K562 (cell line): ENCODE measurements around the gene MYO10. TPM values are rescaled to one million over a fixed set of nuclear protein-coding genes. Genes with fewer than 3 reads are reported as not detected.

Source experiments
- ATAC-seq: fragments of 200-7000 bp; cut with Tn5 transposase; 3 replicates; pipeline ENCODE4 v1.9.1; 2020; ENCODE audit warnings: moderate library complexity
- BruUV-seq: library from RNA; stranded (reverse); fragments of 400-500 nt; replicated peaks from 2 replicates; lab custom pipeline; 2021; lab: Mats Ljungman, UMichigan
- CTCF ChIA-PET: fragments of 300-600 bp; formaldehyde crosslinking; extraction: SDS; loops from one replicate; lab custom pipeline; 2021; ENCODE audit warnings: low intra/inter-chr PET ratio; lab: Yijun Ruan, JAX
- POLR2A ChIA-PET: fragments of 300-600, 350-650 bp; sonication (Branson Sonifier 250); formaldehyde crosslinking; extraction: SDS; loops from one replicate; lab custom pipeline; 2021; ENCODE audit warnings: antibody characterized with exemption, inconsistent platforms; lab: Yijun Ruan, JAX
- DNase-seq, 4 experiments: peaks; one replicate each; pipeline versions ENCODE4 v3.0.0 to v3.0.0-alpha.2; 2011 to 2018; ENCODE audit warnings: low spot score in 3 of 4, mixed read lengths in 3 of 4; ENCODE audit errors: extremely low read depth in 1 of 4
- FAIRE-seq: peaks from 2 replicates; lab custom pipeline; 2011; peaks lifted over from hg19 to GRCh38; lab: Jason Lieb, UNC
- H2AFZ ChIP-seq: 2 replicates; pipeline ENCODE4 v1.6.0; 2011; ENCODE audit warnings: low read depth, low read length, control low read depth, inconsistent platforms
- H3K27ac ChIP-seq: fragments of 200-600 bp; 3 replicates; pipeline ENCODE4 v1.8.0; 2011; ENCODE audit warnings: low read depth, mild to moderate bottlenecking, control low read depth, inconsistent platforms, low read length, moderate library complexity, mixed read lengths; ENCODE audit errors: extremely low read depth
- H3K27me3 ChIP-seq, 2 experiments: fragments of 300-600 bp in 1 of 2; 2 replicates in 1 of 2; 3 replicates in 1 of 2; pipeline versions ENCODE4 v1.6.0 to v1.8.0; 2011; ENCODE audit warnings: inconsistent platforms in 2 of 2, low read length in 2 of 2, mild to moderate bottlenecking in 1 of 2, mixed read lengths in 1 of 2, moderate library complexity in 1 of 2; ENCODE audit not compliant: control insufficient read depth in 2 of 2, insufficient read depth in 2 of 2
- H3K36me3 ChIP-seq: fragments of 300-600 bp; 3 replicates; pipeline ENCODE4 v1.8.0; 2011; ENCODE audit warnings: mild to moderate bottlenecking, low read length, inconsistent platforms; ENCODE audit not compliant: control insufficient read depth, insufficient read depth
- H3K4me1 ChIP-seq, 2 experiments: fragments of 200-600 bp in 1 of 2; replicated peaks in 1 of 2; 2 replicates in 1 of 2; 3 replicates in 1 of 2; pipeline versions ENCODE4 v1.5.1 to v1.8.0; 2011; ENCODE audit warnings: inconsistent platforms in 2 of 2, low read length in 2 of 2, mild to moderate bottlenecking in 1 of 2, mixed read lengths in 1 of 2, moderate library complexity in 1 of 2; ENCODE audit not compliant: control insufficient read depth in 2 of 2, insufficient read depth in 2 of 2
- H3K4me2 ChIP-seq: 2 replicates; pipeline ENCODE4 v1.6.1; 2011; ENCODE audit warnings: low read length, control low read depth, inconsistent platforms, mixed read lengths; ENCODE audit not compliant: insufficient read depth
- H3K4me3 ChIP-seq: fragments of 200-600 bp; sonication (generic), shearing (Covaris generic); 2 replicates; pipeline ENCODE4 v1.5.1; 2016; ENCODE audit warnings: control low read depth, inconsistent platforms
- H3K79me2 ChIP-seq: fragments of 200-600 bp; 3 replicates; pipeline ENCODE4 v1.8.0; 2011; ENCODE audit warnings: low read length, inconsistent platforms; ENCODE audit not compliant: control insufficient read depth, insufficient read depth
- H3K9ac ChIP-seq, 2 experiments: 2 replicates each; pipeline versions ENCODE4 v1.6.0 to v1.6.1; 2011; ENCODE audit warnings: low read depth in 2 of 2, low read length in 2 of 2, control low read depth in 1 of 2, inconsistent platforms in 1 of 2, mild to moderate bottlenecking in 1 of 2, mixed read lengths in 1 of 2; ENCODE audit not compliant: insufficient read depth in 1 of 2
- H3K9me1 ChIP-seq: one replicate; pipeline ENCODE4 v1.6.0; 2011; ENCODE audit warnings: inconsistent platforms, mild to moderate bottlenecking, low read length, moderate library complexity; ENCODE audit not compliant: control insufficient read depth, insufficient read depth
- H3K9me3 ChIP-seq: replicated peaks from 2 replicates; pipeline ENCODE4 v1.5.1; 2011; ENCODE audit warnings: low read depth, low read length, inconsistent platforms; ENCODE audit not compliant: control insufficient read depth, insufficient read depth
- H4K20me1 ChIP-seq: replicated peaks from 2 replicates; pipeline ENCODE4 v1.6.1; 2011; ENCODE audit warnings: low read length, inconsistent platforms, mixed read lengths; ENCODE audit not compliant: control insufficient read depth, insufficient read depth
- ILK ChIP-seq: fragments of 450-650 bp; IDR thresholded peaks from 2 replicates; pipeline ENCODE4 v1.6.1; 2016; ENCODE audit warnings: missing genetic modification characterization, low read depth, mild to moderate bottlenecking, missing compliant biosample characterization, moderate library complexity, borderline replicate concordance
- MAZ ChIP-seq, 2 experiments: fragments of 450-650 bp in 1 of 2; sonication (generic) in 1 of 2; formaldehyde crosslinking; IDR thresholded peaks in 1 of 2; conservative IDR thresholded peaks in 1 of 2; 2 replicates each; pipeline versions ENCODE4 v1.4.0 to v1.5.0; 2020; ENCODE audit warnings: mild to moderate bottlenecking in 1 of 2, missing genetic modification reagents in 1 of 2
- MCM2 ChIP-seq: fragments of 450-650 bp; IDR thresholded peaks from 2 replicates; pipeline ENCODE4 v1.6.1; 2017; ENCODE audit warnings: low read depth, mild to moderate bottlenecking
- USF2 ChIP-seq: sonication (generic); formaldehyde crosslinking; IDR thresholded peaks from 2 replicates; pipeline ENCODE4 v1.5.0; 2020; ENCODE audit warnings: missing genetic modification reagents
- ZBED1 ChIP-seq: IDR thresholded peaks from 2 replicates; pipeline ENCODE4 v1.6.1; 2014
- ZNF311 ChIP-seq: fragments of 250-450 bp; sonication (Bioruptor Pico); IDR thresholded peaks from 2 replicates; pipeline ENCODE4 v1.4.0; 2020; ENCODE audit warnings: mild to moderate bottlenecking, moderate library complexity
- WGBS: fragments of 100-300 bp; shearing (Covaris generic); methylation state at CpG from one replicate; pipeline ENCODE4 v1.1.6; 2016; ENCODE audit warnings: low coverage, mixed read lengths; ENCODE audit not compliant: insufficient coverage; ENCODE audit errors: missing lambda C conversion rate; 5-methylcytosine and 5-hydroxymethylcytosine counted together
- in situ Hi-C: fragments of 300-500 bp; cut with MboI; formaldehyde crosslinking; loops from 4 replicates; pipeline ENCODE4 v1.15.0; 2018; ENCODE audit warnings: inconsistent platforms, mixed read lengths
- intact Hi-C: fragments of 100-400 bp; cut with micrococcal nuclease; formaldehyde crosslinking; loops from 2 replicates; pipeline ENCODE4 v1.14.2; 2022
- polyA plus RNA-seq, 8 experiments: library from polyadenylated mRNA; depleted of rRNA in 4 of 8; stranded (reverse) in 5 of 8; unstranded in 3 of 8; fragments of >200 nt; fragmentation: Nextera tagmentation in 2 of 8; fragmentation: Illumina TruSeq in 1 of 8; extraction: Ambion mirVana in 2 of 8; extraction: Trizol in 1 of 8; gene quantifications; 2 replicates each; pipeline versions ENCODE4 v1.2.1 to v1.2.3, GENCODE V29; 2011 to 2014; ENCODE audit warnings: inconsistent platforms in 1 of 8, missing spikeins in 1 of 8
- total RNA-seq, 7 experiments: library from RNA; depleted of rRNA in 6 of 7; stranded (reverse); fragments of >200 nt in 6 of 7; fragmentation: Illumina TruSeq in 2 of 7; extraction: Trizol in 2 of 7; gene quantifications; 2 replicates each; pipeline versions ENCODE4 v1.2.1 to v1.2.3, GENCODE V29; 2011 to 2021; ENCODE audit warnings: low replicate concordance in 1 of 7

The MYO10 gene
- total and polyA plus RNA-seq, 9 of the 15 experiments (the other 6 are each of a cell fraction or from before 2014, with no cell fraction given) = 0.04 to 0.24 TPM; not detected in 7

- no peaks in the 10 kb centered on the region for H3K36me3 ChIP-seq
- H3K4me3 ChIP-seq = no peak overlapping the region
- H3K27me3 ChIP-seq = peaks cover 10 to 39% of the 10 kb centered on the region in 2 experiments; a peak in 4 of 5 replicates
- H3K4me1 ChIP-seq = no peaks in the 10 kb centered on the region; a peak in 1 of 5 replicates
- no peak overlapping the region for H3K9ac ChIP-seq
- POLR2A ChIA-PET = interaction anchor here (0.6 kb wide), 1 partner anchor 84 kb away, joined by 3 read pairs; no protein-coding TSS in a partner anchor
- CTCF ChIA-PET = no interaction called here
- DNase-seq = no peak
- 0% methylated on average over 3 of the region's 3 CpGs for WGBS
- no peaks in the 10 kb centered on the region for H3K9me1 ChIP-seq
- no TSS peak for BruUV-seq
- no peak for ATAC-seq
- no peak for TF ChIP-seq ILK (tag)
- TF ChIP-seq ZBED1 = no peak
- no peak for TF ChIP-seq MCM2
- no peak for TF ChIP-seq MAZ (CRISPR knock-in tag; conservative IDR thresholded peaks at IDR 0.05 in 1 of 2, IDR thresholded peaks at IDR 0.05 in 1 of 2)
- TF ChIP-seq ZNF311 (CRISPR knock-in tag) = no peak
- intact Hi-C loops (no loop called here), in situ Hi-C loops (no loop called here)
- H3K79me2 ChIP-seq = no peaks in the 10 kb centered on the region
- H2AFZ ChIP-seq = no peak overlapping the region
- no peaks in the 10 kb centered on the region for H3K9me3 ChIP-seq
- no peak overlapping the region for H3K4me2 ChIP-seq
- no peaks in the 10 kb centered on the region for H4K20me1 ChIP-seq
- no peak overlapping the region for H3K27ac ChIP-seq
- no peak for FAIRE-seq
Measured at GRCh38 chr5:16812448-16812847, 123.6 kb downstream of the MYO10 start.

DNA sequence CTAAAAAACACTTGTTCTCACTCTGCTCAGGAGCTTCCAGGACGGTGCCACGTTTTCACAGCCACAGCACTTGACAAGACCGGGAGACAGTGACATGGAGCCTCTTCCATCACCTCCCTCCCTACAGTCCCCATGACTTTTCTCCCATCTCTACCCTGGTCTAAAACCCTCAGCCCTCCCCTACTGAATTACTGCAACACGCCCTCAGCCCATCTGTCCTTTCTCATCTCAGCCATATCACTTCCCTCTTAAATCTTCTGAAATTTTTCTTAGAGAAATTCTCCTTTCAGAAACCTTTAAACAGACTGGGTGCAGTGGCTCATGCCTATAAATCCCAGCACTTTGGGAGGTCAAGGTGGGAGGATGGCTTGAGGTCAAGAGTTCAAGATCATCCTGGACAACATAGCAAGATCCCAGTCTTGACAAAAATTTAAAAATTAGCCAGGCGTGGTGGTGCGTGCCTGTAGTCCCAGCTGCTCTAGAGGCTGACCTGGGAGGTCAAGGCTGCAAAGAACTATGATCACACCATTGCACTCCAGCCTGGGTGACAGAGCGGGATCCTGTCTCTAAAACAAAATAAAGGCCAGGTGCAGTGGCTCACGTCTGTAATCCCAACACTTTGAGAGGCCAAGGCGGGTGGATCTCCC, 125.8 kb downstream of the MYO10 start:
- intact Hi-C loops (no loop called here), in situ Hi-C loops (no loop called here)
- Histone ChIP-seq H3K4me2 (no peak overlapping the region), H3K27ac (no peak overlapping the region), H3K9me3 (no peaks in the 10 kb centered on the region), H4K20me1 (no peaks in the 10 kb centered on the region), H3K27me3 (peaks cover 8 to 44% of the 10 kb centered on the region in 2 experiments; a peak in 4 of 5 replicates), H3K9ac (no peak overlapping the region), H3K79me2 (no peaks in the 10 kb centered on the region), H3K36me3 (no peaks in the 10 kb centered on the region), H3K4me1 (no peaks in the 10 kb centered on the region; a peak in 1 of 5 replicates), H2AFZ (no peak overlapping the region), H3K9me1 (no peaks in the 10 kb centered on the region), H3K4me3 (no peak overlapping the region)
- ChIA-PET POLR2A (no interaction called here), CTCF (no interaction called here)
- 1% methylated on average over 9 of the region's 9 CpGs for WGBS
- no peak for DNase-seq
- no peak for TF ChIP-seq USF2
- no peak for FAIRE-seq
- ATAC-seq = no peak
- BruUV-seq = no TSS peak
